Amniotic stem cell (primary cell): Measurements from ENCODE around the gene JSRP1.

Source experiments
- DNase-seq: peaks from one replicate; lab custom pipeline; 2025; lab: John Stamatoyannopoulos, UW

Gene JSRP1

DNA sequence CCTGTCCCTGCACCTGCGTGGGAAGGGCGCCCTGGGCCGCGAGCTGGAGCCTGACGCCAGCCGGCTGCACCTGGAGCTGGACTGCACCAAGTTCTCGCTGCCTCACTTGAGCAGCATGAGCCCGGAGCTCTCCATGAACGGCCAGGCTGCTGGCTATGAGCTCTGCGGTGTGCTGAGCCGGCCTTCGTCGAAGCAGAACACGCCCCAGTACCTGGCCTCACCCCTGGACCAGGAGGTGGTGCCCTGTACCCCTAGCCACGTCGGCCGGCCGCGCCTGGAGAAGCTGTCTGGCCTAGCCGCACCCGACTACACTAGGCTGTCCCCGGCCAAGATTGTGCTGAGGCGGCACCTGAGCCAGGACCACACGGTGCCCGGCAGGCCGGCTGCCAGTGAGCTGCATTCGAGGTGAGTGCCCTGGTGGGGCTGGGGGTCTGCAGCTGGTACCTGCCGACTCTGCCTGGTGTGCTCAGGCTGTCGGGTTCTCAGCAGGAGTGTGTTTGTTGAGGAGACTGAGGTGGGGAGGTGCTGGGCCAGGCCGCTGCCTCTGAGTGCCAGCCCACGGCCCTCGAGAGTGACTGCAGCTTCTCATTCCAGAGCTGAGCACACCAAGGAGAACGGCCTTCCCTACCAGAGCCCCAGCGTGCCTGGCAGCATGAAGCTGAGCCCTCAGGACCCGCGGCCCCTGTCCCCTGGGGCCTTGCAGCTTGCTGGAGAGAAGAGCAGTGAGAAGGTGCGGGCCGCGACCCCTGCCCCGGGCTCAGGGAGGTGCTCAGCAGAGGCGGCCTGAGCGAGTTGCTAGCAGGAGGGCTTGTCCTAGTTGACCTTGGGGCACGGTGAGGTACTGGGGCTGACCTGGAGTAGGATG lies 39.6 kb downstream of the JSRP1 start:
- DNase-seq: no peak

- no peak for DNase-seq
Measured at GRCh38 chr19:2215281-2215751, 40.9 kb downstream of the JSRP1 start.

GRCh38 chr19:2214251-2214650 lies 42.0 kb downstream of the JSRP1 start:
- DNase-seq: no peak

DNA sequence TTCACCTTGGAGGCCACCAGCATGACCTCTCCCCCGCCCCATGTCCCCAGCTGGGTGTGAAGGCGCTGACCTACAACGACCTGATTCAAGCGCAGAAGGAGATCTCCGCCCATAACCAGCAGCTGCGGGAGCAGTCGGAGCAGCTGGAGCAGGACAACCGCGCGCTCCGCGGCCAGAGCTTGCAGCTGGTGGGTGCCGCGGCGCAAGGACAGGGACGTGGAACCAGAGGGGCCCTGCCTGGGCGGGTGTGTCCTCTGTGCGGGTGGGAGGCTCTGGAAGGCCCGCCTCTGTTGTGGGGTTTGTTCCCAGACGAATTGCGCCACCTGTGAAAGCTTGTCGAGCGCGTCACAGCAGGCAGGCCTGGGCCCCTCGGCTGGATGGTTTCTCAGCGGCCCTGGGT lies 42.4 kb downstream of the JSRP1 start:
- no peak for DNase-seq

GRCh38 chr19:2212861-2213711 lies 43.1 kb downstream of the JSRP1 start:
- DNase-seq: no peak

- DNase-seq: no peak
Measured at GRCh38 chr19:2210987-2211740, 45.1 kb downstream of the JSRP1 start.

DNA sequence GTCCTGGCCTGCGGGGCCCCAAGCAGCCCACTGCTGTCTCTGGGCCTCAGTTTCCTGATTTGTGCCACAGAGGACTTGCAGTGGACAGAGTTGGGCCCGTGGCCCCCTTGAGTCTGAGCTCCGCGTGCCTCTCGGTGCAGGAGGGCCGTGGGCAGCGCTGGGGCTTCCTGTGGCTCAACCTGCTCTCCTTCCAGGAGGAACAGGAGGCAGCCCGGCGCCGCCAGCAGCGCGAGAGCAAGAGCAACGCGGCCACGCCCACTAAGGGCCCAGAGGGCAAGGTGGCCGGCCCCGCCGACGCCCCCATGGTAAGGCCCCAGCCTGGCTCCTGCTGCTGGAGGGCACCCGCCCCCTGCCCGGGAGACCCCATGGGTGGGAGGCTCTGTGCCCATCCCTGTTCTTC lies 46.0 kb downstream of the JSRP1 start:
- no peak for DNase-seq

DNA sequence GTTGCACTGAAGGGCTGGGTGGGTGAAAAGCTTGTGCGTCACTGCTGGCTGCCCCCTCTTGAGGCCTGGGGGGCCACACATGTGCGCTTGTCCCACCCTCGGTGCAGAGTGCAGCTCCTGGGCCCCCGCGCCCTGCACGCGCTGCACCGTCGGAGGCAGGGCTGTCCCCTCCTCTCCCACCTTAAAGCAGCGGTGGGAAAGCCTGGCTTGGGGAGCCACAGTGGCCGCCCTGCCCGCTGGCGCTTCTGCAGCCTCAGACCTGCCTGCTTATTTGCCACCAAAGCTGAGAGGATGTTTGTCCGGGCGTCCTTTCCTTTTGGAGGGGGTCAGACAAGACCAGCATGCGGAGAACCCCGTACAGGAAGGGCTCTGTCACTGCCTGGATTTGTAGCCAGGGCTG lies 46.8 kb downstream of the JSRP1 start:
- DNase-seq: no peak

- no peak for DNase-seq
Measured at GRCh38 chr19:2208975-2209374, 47.2 kb downstream of the JSRP1 start.

DNA sequence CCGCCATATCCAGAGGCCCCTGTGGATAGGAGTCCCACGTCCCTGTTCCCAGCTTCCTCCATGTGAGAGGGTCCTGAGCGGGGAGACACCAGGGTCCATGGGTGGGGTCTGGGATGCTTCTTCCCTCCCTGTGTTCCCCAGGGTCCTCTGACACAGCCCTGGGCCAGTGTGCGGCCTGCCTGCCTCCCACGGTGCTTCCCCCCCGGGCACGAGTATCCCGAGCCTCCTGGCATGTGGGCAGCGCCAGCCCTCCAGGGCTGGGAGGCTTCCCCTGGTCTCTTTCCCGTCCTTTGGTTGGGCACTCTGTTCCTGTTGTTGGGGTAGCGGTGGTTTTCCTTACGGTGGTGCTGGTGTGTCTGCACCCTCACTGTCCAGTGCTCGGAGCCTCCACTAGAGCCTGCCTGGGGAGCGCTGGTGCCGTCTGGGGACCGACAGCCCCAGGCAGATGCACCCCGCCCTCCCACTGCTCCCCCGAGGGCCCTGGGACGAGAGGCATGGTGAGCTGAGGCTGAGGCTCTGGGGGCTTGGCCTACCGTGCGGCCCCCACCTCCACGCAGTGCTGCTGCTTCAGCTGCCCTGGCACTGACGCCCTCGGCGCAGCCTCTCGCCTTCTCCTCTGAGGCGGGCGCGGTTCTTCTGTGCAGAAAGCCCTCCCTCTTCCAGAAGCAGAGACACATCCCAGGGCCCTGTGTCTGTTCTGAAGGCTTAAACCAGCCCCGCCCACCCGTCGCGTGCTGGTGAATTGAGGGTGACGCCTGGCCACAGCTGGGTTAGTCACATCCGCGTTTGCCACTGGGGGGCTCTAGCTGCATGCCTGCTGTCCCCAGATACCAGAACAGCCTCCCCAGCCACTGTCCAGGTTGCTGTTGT lies 48.0 kb downstream of the JSRP1 start:
- peak; percentile 62 for DNase-seq

DNA sequence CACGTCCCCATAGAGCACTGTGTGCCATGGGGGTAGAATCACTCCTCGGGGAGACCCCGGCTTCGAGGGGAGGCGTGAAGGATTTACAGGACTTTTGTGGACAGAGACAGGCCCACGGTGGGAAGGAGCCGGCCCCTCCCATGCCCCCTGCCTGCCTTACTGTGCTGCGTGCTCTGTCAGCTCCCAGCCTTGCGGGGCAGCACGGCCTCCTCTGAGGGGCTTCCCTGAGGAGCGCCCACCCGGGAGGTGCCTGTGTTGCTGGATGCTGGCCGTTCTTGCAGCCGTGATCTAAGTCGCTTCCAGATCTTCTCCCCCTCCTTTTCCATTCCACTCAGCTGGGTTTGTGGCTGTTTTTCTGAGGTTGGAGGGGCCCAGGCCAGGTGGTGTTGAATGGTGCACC lies 49.2 kb downstream of the JSRP1 start:
- no peak for DNase-seq

DNA sequence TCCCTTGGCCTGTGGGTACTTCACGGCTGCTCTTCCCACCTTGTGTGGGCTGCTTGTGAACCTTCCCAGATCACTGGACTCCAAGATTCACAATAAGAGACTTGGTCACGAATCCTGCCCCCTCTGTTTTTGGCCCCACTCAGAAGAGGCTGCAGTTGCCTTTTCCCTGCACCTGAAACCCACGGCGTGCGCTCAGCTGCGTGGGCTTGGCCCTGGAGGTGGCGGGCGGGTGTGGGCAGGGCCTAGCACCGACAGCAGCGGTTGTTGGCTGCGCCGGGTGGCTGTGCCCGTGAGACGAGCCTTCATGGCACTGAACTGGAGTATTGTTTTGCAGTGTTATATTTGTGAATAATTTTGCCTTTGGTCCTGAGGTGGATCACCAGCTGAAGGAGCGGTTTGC lies 53.9 kb downstream of the JSRP1 start:
- DNase-seq: no peak
